H1 (cell line): ENCODE data around the gene CHRDL2.

ENCODE experiments used
- CTCF ChIP-seq, 3 experiments: IDR thresholded peaks; 1 replicate in 2 of 3; 2 replicates in 1 of 3; pipeline versions ENCODE4 v1.5.1 to v1.6.1; 2011; ENCODE audit warnings: low read length in 3 of 3, mild to moderate bottlenecking in 3 of 3, inconsistent platforms in 2 of 3, low read depth in 1 of 3, moderate library complexity in 1 of 3; ENCODE audit not compliant: insufficient read depth in 1 of 3; ENCODE audit errors: control extremely low read depth in 1 of 3
- POLR2A ChIP-seq, 2 experiments: IDR thresholded peaks; 1 replicate in 1 of 2; 2 replicates in 1 of 2; pipeline ENCODE4 v1.6.1; 2011; ENCODE audit warnings: low read depth in 2 of 2, low read length in 2 of 2, mild to moderate bottlenecking in 2 of 2; ENCODE audit errors: control extremely low read depth in 1 of 2
- YY1 ChIP-seq: IDR thresholded peaks from 2 replicates; pipeline ENCODE4 v1.6.1; 2011; ENCODE audit warnings: low read depth, mild to moderate bottlenecking, low read length

- TF ChIP-seq CTCF (IDR thresholded peaks at IDR 0.05; ENCODE audit: control extremely low read depth in 1 of 3, insufficient read depth in 1 of 3, low read depth in 1 of 3, low read length in 3 of 3) (no peak), POLR2A (IDR thresholded peaks at IDR 0.05; ENCODE audit: control extremely low read depth in 1 of 2, low read depth in 2 of 2, low read length in 2 of 2) (no peak), YY1 (no peak)
Measured at GRCh38 chr11:74676596-74676995, 54.6 kb downstream of the CHRDL2 start.
